A549 (cell line): Measurements from ENCODE around the gene NUDT2.

Source experiments
- EP300 ChIP-seq, 2 experiments: fragments of >200 bp; sonication (Bioruptor Twin); formaldehyde crosslinking; IDR thresholded peaks; 2 replicates in 1 of 2; 3 replicates in 1 of 2; pipeline ENCODE4 v1.6.1; 2016 to 2017
- MAX ChIP-seq: IDR thresholded peaks from 2 replicates; pipeline ENCODE4 v1.6.1; 2012
- RAD21 ChIP-seq, 2 experiments: fragments of >200 bp in 1 of 2; sonication (Bioruptor Twin) in 1 of 2; formaldehyde crosslinking in 1 of 2; IDR thresholded peaks in 1 of 2; conservative IDR thresholded peaks in 1 of 2; 2 replicates in 1 of 2; 3 replicates in 1 of 2; pipeline ENCODE4 v1.6.1; 2012 to 2018; ENCODE audit warnings: inconsistent platforms in 1 of 2

DNA sequence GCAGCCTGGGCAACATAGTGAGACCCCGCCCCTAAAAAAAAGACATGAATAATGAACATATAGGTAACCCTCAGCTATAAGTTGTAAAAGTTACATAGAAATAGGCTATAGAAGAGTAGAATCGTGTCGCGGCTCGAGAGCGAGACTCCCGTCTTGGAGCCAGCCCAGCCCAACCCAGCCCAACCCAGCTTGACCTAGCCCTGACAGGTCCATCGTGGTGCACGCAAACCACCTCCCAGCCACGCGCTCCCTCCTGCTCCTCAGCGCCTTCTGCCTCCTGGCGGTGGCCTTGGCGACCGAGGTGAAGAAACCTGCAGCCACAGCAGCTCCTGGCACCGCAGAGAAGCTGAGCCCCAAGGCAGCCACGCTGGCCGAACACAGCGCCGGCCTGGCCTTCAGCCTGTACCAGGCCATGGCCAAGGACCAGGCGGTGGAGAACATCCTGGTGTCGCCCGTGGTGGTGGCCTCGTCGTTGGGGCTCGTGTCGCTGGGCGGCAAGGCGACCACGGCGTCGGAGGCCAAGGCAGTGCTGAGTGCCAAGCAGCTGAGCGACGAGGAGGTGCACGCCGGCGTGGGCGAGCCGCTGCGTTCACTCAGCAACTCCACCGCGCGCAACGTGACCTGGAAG is 11.1 kb upstream of the NUDT2 start:
- TF ChIP-seq MAX (no peak), EP300 (IDR thresholded peaks at IDR 0.05) (no peak), RAD21 (conservative IDR thresholded peaks at IDR 0.05 in 1 of 2, IDR thresholded peaks at IDR 0.05 in 1 of 2) (no peak)
